ENCODE data around the gene ZNF124. TPM values are rescaled to one million over a fixed set of nuclear protein-coding genes. Genes with fewer than 3 reads are reported as not detected.
"Not testable (repeated sequence)": the region's sequence is repeated elsewhere in the genome, so short reads cannot be mapped to it uniquely, and the experiment has no call there.

Gene ZNF124
- total RNA-seq, 1 experiment from 2014 or later = 16.3 TPM

DNA sequence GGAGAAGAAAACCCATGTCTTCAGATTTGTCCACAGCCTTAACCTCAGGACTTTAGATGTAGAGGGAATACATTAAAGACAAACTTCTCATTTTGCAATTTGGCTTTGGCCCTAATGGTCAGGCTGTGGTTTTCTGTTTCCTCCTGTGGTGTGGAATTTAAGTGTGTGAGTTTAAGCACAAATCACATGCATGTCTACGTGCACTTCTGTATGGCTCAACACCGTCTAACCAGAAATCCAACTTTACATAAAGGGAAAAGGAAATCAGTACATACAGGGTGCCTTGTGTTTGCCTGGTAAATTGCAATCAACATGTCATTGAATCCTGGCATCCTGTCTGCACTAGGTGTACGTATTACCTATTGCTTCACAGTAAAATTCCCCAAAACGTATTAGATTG is 1.2 kb upstream of the ZNF124 start:
- ChIA-PET CTCF (no interaction called here), POLR2A (no interaction called here), RAD21 (ENCODE audit: low non-redundant PET in 1 of 2, low total read pairs in 2 of 2, uncharacterized antibody in 2 of 2, unreplicated experiment in 2 of 2) (no interaction called here)
- no peak for TF ChIP-seq EZH2 (IDR thresholded peaks at IDR 0.05)
- no peak for TF ChIP-seq POLR2AphosphoS5 (IDR thresholded peaks at IDR 0.05; ENCODE audit: low read depth, low read length)
- TF ChIP-seq EZH2phosphoT487 (IDR thresholded peaks at IDR 0.05; ENCODE audit: borderline replicate concordance) = no peak
- TF ChIP-seq, protein P1, sequence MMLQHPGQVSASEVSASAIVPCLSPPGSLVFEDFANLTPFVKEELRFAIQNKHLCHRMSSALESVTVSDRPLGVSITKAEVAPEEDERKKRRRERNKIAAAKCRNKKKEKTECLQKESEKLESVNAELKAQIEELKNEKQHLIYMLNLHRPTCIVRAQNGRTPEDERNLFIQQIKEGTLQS (IDR thresholded peaks at IDR 0.05) = no peak
- no peak for TF ChIP-seq ZNF274 (IDR thresholded peaks at IDR 0.05; ENCODE audit: low read depth, low read length)
- TF ChIP-seq, protein P2, sequence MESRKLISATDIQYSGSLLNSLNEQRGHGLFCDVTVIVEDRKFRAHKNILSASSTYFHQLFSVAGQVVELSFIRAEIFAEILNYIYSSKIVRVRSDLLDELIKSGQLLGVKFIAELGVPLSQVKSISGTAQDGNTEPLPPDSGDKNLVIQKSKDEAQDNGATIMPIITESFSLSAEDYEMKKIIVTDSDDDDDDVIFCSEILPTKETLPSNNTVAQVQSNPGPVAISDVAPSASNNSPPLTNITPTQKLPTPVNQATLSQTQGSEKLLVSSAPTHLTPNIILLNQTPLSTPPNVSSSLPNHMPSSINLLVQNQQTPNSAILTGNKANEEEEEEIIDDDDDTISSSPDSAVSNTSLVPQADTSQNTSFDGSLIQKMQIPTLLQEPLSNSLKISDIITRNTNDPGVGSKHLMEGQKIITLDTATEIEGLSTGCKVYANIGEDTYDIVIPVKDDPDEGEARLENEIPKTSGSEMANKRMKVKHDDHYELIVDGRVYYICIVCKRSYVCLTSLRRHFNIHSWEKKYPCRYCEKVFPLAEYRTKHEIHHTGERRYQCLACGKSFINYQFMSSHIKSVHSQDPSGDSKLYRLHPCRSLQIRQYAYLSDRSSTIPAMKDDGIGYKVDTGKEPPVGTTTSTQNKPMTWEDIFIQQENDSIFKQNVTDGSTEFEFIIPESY (IDR thresholded peaks at IDR 0.05; ENCODE audit: extremely low read depth, insufficient replicate concordance, low read length) = no peak
- no peak for TF ChIP-seq SIN3A (IDR thresholded peaks at IDR 0.05; ENCODE audit: low read depth)
- Histone ChIP-seq H3K79me2 (ENCODE audit: insufficient read depth, low read length) (peaks cover 14% of the 10 kb centered on the region), H3K9ac (ENCODE audit: low read length) (no peak overlapping the region), H3K9me2 (ENCODE audit: insufficient read depth) (no peaks in the 10 kb centered on the region), H3K4me1 (ENCODE audit: control insufficient read depth in 1 of 2, insufficient read depth in 2 of 2, low read length in 2 of 2) (no peaks in the 10 kb centered on the region; a peak in 1 of 4 replicates), H4K20me1 (ENCODE audit: insufficient read depth) (no peaks in the 10 kb centered on the region), H3K4me2 (ENCODE audit: low read length) (no peak overlapping the region), H3K4me3 (replicated peaks in 1 of 2; ENCODE audit: low read depth in 1 of 2, low read length in 2 of 2) (no peak overlapping the region), H3K36me3 (ENCODE audit: control insufficient read depth in 1 of 2, insufficient read depth in 2 of 2, low read length in 2 of 2) (peaks cover 0 to 4% of the 10 kb centered on the region in 2 experiments; a peak in 1 of 4 replicates), H3K9me3 (ENCODE audit: control insufficient read depth in 1 of 2, insufficient read depth in 1 of 2, low read depth in 1 of 2, low read length in 2 of 2) (no peaks in the 10 kb centered on the region), H2AFZ (ENCODE audit: low read depth, low read length, poor library complexity, severe bottlenecking) (no peak overlapping the region), H3K27me3 (ENCODE audit: insufficient read depth, low read length) (no peaks in the 10 kb centered on the region), H3K27ac (ENCODE audit: low read depth, low read length) (no peak overlapping the region)
- intact Hi-C loops (cut with micrococcal nuclease) = no loop called here
- ATAC-seq = no peak
- no peak for DNase-seq (ENCODE audit: low read depth, low spot score)
- BruUV-seq (replicated peaks) = no TSS peak

DNA sequence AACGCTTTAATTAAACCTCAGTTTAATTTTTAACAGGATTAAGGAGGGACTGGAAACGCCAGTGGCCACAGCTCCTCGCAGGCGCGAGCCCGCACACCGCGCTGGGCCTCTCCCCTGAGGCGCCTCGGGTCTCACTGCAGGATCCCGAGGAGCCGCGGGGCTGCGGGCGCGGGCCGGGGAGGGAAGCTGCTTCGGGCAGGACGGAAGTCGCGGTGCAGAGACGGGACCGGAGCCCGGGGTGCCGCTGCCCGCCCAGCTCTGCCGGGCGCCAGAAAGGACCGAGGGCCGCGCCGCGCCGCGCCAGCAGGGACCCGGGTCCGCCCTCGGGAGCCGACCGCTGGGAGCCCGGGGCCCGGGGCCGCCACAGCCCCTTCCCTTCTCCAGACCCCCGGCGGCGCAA is 377 bp downstream of the ZNF124 start:
- H3K27me3 ChIP-seq (ENCODE audit: insufficient read depth, low read length); H2AFZ ChIP-seq (ENCODE audit: low read depth, low read length, poor library complexity, severe bottlenecking); H4K20me1 ChIP-seq (ENCODE audit: insufficient read depth); intact Hi-C loops (cut with micrococcal nuclease); H3K4me1 ChIP-seq (ENCODE audit: control insufficient read depth in 1 of 2, insufficient read depth in 2 of 2, low read length in 2 of 2); RAD21 ChIA-PET (ENCODE audit: low non-redundant PET in 1 of 2, low total read pairs in 2 of 2, uncharacterized antibody in 2 of 2, unreplicated experiment in 2 of 2); H3K9me2 ChIP-seq (ENCODE audit: insufficient read depth); H3K4me3 ChIP-seq (replicated peaks in 1 of 2; ENCODE audit: low read depth in 1 of 2, low read length in 2 of 2); H3K9ac ChIP-seq (ENCODE audit: low read length); DNase-seq (ENCODE audit: low read depth, low spot score); BruUV-seq (replicated peaks); POLR2A ChIA-PET; H3K4me2 ChIP-seq (ENCODE audit: low read length); CTCF ChIA-PET; H3K27ac ChIP-seq (ENCODE audit: low read depth, low read length); H3K9me3 ChIP-seq (ENCODE audit: control insufficient read depth in 1 of 2, insufficient read depth in 1 of 2, low read depth in 1 of 2, low read length in 2 of 2): not testable (repeated sequence)
- ATAC-seq = peak; percentile 72
- Histone ChIP-seq H3K79me2 (ENCODE audit: insufficient read depth, low read length) (peaks cover 29% of the 10 kb centered on the region), H3K36me3 (ENCODE audit: control insufficient read depth in 1 of 2, insufficient read depth in 2 of 2, low read length in 2 of 2) (peaks cover 0 to 13% of the 10 kb centered on the region in 2 experiments; a peak in 2 of 4 replicates)
